ENCODE measurements around the gene SCARB1.

SCARB1 gene

GRCh38 chr12:124779161-124780141, 84.2 kb downstream of the SCARB1 start:
- H3K9me3 ChIP-seq (ENCODE audit: low read depth, low read length) = no peaks in the 10 kb centered on the region
- no peak overlapping the region for H3K27ac ChIP-seq
- no peak for DNase-seq (ENCODE audit: low read depth, low spot score)
- H3K9ac ChIP-seq (ENCODE audit: insufficient read length) = no peak overlapping the region
- no peak overlapping the region for H3K4me3 ChIP-seq
- H3K36me3 ChIP-seq (ENCODE audit: insufficient read depth, low read length) = peaks cover 2% of the 10 kb centered on the region; the same call in 1 of the 2 replicates
- no peak for TF ChIP-seq FOXP2 (optimal IDR thresholded peaks at IDR 0.05; ENCODE audit: control extremely low read depth, extremely low read length, insufficient read depth)
- no peak for TF ChIP-seq EZH2 (IDR thresholded peaks at IDR 0.05)
- TF ChIP-seq POLR2AphosphoS5 (IDR thresholded peaks at IDR 0.05; ENCODE audit: borderline replicate concordance, low read depth, low read length) = no peak

- DNase-seq (ENCODE audit: low read depth, low spot score) = no peak
- Histone ChIP-seq H3K4me3 (no peak overlapping the region), H3K27ac (no peak overlapping the region), H3K36me3 (ENCODE audit: insufficient read depth, low read length) (0 out of 2 replicates have a peak, but pooled peaks cover 2% of the 10 kb centered on the region), H3K9ac (ENCODE audit: insufficient read length) (no peak overlapping the region), H3K9me3 (ENCODE audit: low read depth, low read length) (no peaks in the 10 kb centered on the region)
- no peak for TF ChIP-seq EZH2 (IDR thresholded peaks at IDR 0.05)
- TF ChIP-seq FOXP2 (optimal IDR thresholded peaks at IDR 0.05; ENCODE audit: control extremely low read depth, extremely low read length, insufficient read depth) = no peak
- no peak for TF ChIP-seq POLR2AphosphoS5 (IDR thresholded peaks at IDR 0.05; ENCODE audit: borderline replicate concordance, low read depth, low read length)
These were observed 85.3 kb downstream of the SCARB1 start for GRCh38 chr12:124778411-124778810.

- H3K9ac ChIP-seq (ENCODE audit: insufficient read length) = no peak overlapping the region
- H3K36me3 ChIP-seq (ENCODE audit: insufficient read depth, low read length) = 0 out of 2 replicates have a peak, but pooled peaks cover 2% of the 10 kb centered on the region
- no peak overlapping the region for H3K27ac ChIP-seq
- no peak overlapping the region for H3K4me3 ChIP-seq
- no peak for DNase-seq (ENCODE audit: low read depth, low spot score)
- TF ChIP-seq FOXP2 (optimal IDR thresholded peaks at IDR 0.05; ENCODE audit: control extremely low read depth, extremely low read length, insufficient read depth) (no peak), POLR2AphosphoS5 (IDR thresholded peaks at IDR 0.05; ENCODE audit: borderline replicate concordance, low read depth, low read length) (no peak), EZH2 (IDR thresholded peaks at IDR 0.05) (no peak)
- no peaks in the 10 kb centered on the region for H3K9me3 ChIP-seq (ENCODE audit: low read depth, low read length)
These were observed 86.0 kb downstream of the SCARB1 start for GRCh38 chr12:124777399-124778372.

GRCh38 chr12:124776125-124776513, 87.5 kb downstream of the SCARB1 start:
- TF ChIP-seq EZH2 (IDR thresholded peaks at IDR 0.05) (no peak), FOXP2 (optimal IDR thresholded peaks at IDR 0.05; ENCODE audit: control extremely low read depth, extremely low read length, insufficient read depth) (no peak), POLR2AphosphoS5 (IDR thresholded peaks at IDR 0.05; ENCODE audit: borderline replicate concordance, low read depth, low read length) (no peak)
- 0 out of 2 replicates have a peak overlapping the region, but pooled peaks have one; percentile 14 for H3K27ac ChIP-seq
- DNase-seq (ENCODE audit: low read depth, low spot score) = no peak

GRCh38 chr12:124774462-124775167, 89.0 kb downstream of the SCARB1 start:
- Histone ChIP-seq H3K27ac (peak overlapping the region; percentile 56), H3K4me3 (peak overlapping the region; percentile 60), H3K9me3 (ENCODE audit: low read depth, low read length) (no peaks in the 10 kb centered on the region), H3K9ac (ENCODE audit: insufficient read length) (no peak overlapping the region), H3K36me3 (ENCODE audit: insufficient read depth, low read length) (no peaks in the 10 kb centered on the region)
- DNase-seq (ENCODE audit: low read depth, low spot score) = peak; percentile 48
- no peak for TF ChIP-seq EZH2 (IDR thresholded peaks at IDR 0.05)
- TF ChIP-seq POLR2AphosphoS5 (IDR thresholded peaks at IDR 0.05; ENCODE audit: borderline replicate concordance, low read depth, low read length) = no peak
- TF ChIP-seq FOXP2 (optimal IDR thresholded peaks at IDR 0.05; ENCODE audit: control extremely low read depth, extremely low read length, insufficient read depth) = no peak

More at GRCh38 chr12:124776125-124776513, 87.5 kb downstream of the SCARB1 start:
- no peaks in the 10 kb centered on the region for H3K36me3 ChIP-seq (ENCODE audit: insufficient read depth, low read length)
- no peaks in the 10 kb centered on the region for H3K9me3 ChIP-seq (ENCODE audit: low read depth, low read length)
- no peak overlapping the region for H3K4me3 ChIP-seq
- no peak overlapping the region for H3K9ac ChIP-seq (ENCODE audit: insufficient read length)

- no peak for DNase-seq (ENCODE audit: low read depth, low spot score)
- H3K27ac ChIP-seq = no peak overlapping the region
- TF ChIP-seq FOXP2 (optimal IDR thresholded peaks at IDR 0.05; ENCODE audit: control extremely low read depth, extremely low read length, insufficient read depth) = no peak
- TF ChIP-seq EZH2 (IDR thresholded peaks at IDR 0.05) = no peak
- no peak for TF ChIP-seq POLR2AphosphoS5 (IDR thresholded peaks at IDR 0.05; ENCODE audit: borderline replicate concordance, low read depth, low read length)
- H3K36me3 ChIP-seq (ENCODE audit: insufficient read depth, low read length) = no peaks in the 10 kb centered on the region
- no peak overlapping the region for H3K9ac ChIP-seq (ENCODE audit: insufficient read length)
- H3K9me3 ChIP-seq (ENCODE audit: low read depth, low read length) = no peaks in the 10 kb centered on the region
- H3K4me3 ChIP-seq = no peak overlapping the region
These were observed 89.6 kb downstream of the SCARB1 start for GRCh38 chr12:124774054-124774461.

- Histone ChIP-seq H3K9me3 (ENCODE audit: low read depth, low read length) (no peaks in the 10 kb centered on the region), H3K27ac (no peak overlapping the region)
- no peak for DNase-seq (ENCODE audit: low read depth, low spot score)
These were observed 91.1 kb downstream of the SCARB1 start for GRCh38 chr12:124772289-124773170.

More at GRCh38 chr12:124772289-124773170, 91.1 kb downstream of the SCARB1 start:
- TF ChIP-seq FOXP2 (optimal IDR thresholded peaks at IDR 0.05; ENCODE audit: control extremely low read depth, extremely low read length, insufficient read depth) (no peak), EZH2 (IDR thresholded peaks at IDR 0.05) (no peak), POLR2AphosphoS5 (IDR thresholded peaks at IDR 0.05; ENCODE audit: borderline replicate concordance, low read depth, low read length) (no peak)
- Histone ChIP-seq H3K9ac (ENCODE audit: insufficient read length) (no peak overlapping the region), H3K4me3 (no peak overlapping the region), H3K36me3 (ENCODE audit: insufficient read depth, low read length) (no peaks in the 10 kb centered on the region)

All from SK-N-MC (cell line).